Neutrophil (primary cell): ENCODE results near the gene SRGAP1.

Experiments used
- H3K27ac ChIP-seq: fragments of 200-600 bp; sonication (generic); 2 replicates; pipeline ENCODE4 v1.5.1; 2016; ENCODE audit warnings: mild to moderate bottlenecking, moderate library complexity
- H3K27me3 ChIP-seq: fragments of 200-600 bp; sonication (generic); 2 replicates; pipeline ENCODE4 v1.6.0; 2016; ENCODE audit warnings: mild to moderate bottlenecking
- H3K36me3 ChIP-seq: fragments of 200-600 bp; sonication (generic); 2 replicates; pipeline ENCODE4 v1.5.1; 2017
- H3K4me1 ChIP-seq, 2 experiments: fragments of 200-600 bp in 1 of 2; sonication (generic) in 1 of 2; 1 replicate in 1 of 2; 2 replicates in 1 of 2; pipeline versions ENCODE4 v1.5.1 to v1.6.1; 2013 to 2016; ENCODE audit warnings: low read depth in 1 of 2, low read length in 1 of 2, mild to moderate bottlenecking in 1 of 2, moderate library complexity in 1 of 2; ENCODE audit not compliant: control insufficient read depth in 1 of 2, insufficient read depth in 1 of 2
- H3K4me3 ChIP-seq, 2 experiments: fragments of 200-600 bp in 1 of 2; sonication (generic) in 1 of 2; 1 replicate in 1 of 2; 2 replicates in 1 of 2; pipeline ENCODE4 v1.5.1; 2013 to 2016; ENCODE audit warnings: low read depth in 1 of 2, low read length in 1 of 2, mild to moderate bottlenecking in 1 of 2, moderate library complexity in 1 of 2
- H3K9me3 ChIP-seq: fragments of 200-600 bp; sonication (generic); 2 replicates; pipeline ENCODE4 v1.5.1; 2016
- TF ChIP-seq, protein P1 (sequence below): fragments of 200-600 bp; sonication (generic); IDR thresholded peaks from 2 replicates; pipeline ENCODE4 v1.5.1; 2016; ENCODE audit warnings: antibody characterized with exemption

SRGAP1 gene

DNA sequence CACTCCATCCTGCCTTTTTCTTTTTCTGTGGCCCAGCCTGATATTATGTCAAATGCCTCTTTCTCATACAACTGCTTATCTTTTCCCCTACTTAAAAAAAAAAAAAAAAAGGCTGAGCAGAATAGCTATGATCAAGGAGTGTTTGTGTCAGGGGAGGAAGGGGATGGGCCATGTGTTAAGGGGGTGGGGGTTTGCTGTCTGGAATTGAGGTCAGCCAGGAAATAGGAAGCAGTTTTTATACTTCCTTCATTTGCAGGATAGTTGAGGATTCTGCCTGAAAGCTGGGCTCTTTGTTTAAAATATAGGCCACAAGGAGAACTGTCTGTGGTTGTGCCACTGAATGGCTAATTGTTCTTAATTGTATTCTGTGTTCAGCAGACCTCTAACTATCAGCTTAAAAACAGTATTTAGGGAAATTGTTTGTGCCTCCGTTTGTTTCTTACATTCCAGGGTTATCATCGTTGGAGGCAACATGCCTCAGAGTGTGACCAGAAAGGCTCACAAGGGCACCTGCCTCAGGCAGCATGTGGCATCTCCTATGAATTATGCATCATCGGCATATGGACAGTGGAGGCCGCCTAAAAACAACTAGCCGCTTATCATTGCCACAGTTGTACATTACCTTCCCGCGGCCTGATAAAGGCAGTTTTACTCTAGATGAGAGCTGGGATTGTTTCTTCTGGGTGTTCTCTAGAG, 96.0 kb downstream of the SRGAP1 start:
- Histone ChIP-seq H3K27me3 (no peaks in the 10 kb centered on the region), H3K4me1 (no peaks in the 10 kb centered on the region), H3K36me3 (no peaks in the 10 kb centered on the region), H3K27ac (no peak overlapping the region), H3K4me3 (no peak overlapping the region), H3K9me3 (no peaks in the 10 kb centered on the region)
- TF ChIP-seq, protein P1, sequence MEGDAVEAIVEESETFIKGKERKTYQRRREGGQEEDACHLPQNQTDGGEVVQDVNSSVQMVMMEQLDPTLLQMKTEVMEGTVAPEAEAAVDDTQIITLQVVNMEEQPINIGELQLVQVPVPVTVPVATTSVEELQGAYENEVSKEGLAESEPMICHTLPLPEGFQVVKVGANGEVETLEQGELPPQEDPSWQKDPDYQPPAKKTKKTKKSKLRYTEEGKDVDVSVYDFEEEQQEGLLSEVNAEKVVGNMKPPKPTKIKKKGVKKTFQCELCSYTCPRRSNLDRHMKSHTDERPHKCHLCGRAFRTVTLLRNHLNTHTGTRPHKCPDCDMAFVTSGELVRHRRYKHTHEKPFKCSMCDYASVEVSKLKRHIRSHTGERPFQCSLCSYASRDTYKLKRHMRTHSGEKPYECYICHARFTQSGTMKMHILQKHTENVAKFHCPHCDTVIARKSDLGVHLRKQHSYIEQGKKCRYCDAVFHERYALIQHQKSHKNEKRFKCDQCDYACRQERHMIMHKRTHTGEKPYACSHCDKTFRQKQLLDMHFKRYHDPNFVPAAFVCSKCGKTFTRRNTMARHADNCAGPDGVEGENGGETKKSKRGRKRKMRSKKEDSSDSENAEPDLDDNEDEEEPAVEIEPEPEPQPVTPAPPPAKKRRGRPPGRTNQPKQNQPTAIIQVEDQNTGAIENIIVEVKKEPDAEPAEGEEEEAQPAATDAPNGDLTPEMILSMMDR = no peak

DNA sequence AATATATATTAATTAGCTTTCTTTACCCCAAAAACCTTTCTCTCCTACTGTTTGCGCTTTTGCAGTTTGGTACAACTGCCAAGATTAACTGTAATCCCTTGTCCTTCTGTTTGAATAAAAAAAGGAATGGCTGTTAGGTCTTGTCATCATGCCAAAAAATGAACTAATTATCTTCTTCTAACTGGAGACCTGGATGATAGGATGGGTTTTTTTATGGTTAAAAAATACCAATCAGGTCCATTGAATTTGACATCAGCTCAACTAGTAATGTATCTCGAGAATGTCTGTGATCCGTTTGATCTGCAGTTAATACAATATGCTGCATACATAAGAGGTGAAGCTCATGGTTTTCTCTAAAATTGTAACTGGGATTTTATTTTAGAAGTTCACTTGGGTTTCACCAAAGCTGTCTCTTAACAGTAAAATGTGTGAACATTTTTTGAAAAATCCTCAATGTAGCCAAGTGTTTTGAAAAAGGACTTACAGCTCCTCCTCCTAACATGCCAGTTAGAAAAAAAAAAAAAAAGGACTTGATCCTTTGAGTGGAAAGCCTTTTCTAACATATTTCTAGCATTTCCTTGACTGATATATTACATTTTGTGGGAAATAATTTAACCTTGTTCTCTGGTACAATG, 96.8 kb downstream of the SRGAP1 start:
- H3K36me3 ChIP-seq = no peaks in the 10 kb centered on the region
- H3K4me3 ChIP-seq = no peak overlapping the region
- no peak overlapping the region for H3K27ac ChIP-seq
- H3K9me3 ChIP-seq = no peaks in the 10 kb centered on the region
- no peaks in the 10 kb centered on the region for H3K27me3 ChIP-seq
- H3K4me1 ChIP-seq = no peaks in the 10 kb centered on the region
- TF ChIP-seq, protein P1 = no peak

DNA sequence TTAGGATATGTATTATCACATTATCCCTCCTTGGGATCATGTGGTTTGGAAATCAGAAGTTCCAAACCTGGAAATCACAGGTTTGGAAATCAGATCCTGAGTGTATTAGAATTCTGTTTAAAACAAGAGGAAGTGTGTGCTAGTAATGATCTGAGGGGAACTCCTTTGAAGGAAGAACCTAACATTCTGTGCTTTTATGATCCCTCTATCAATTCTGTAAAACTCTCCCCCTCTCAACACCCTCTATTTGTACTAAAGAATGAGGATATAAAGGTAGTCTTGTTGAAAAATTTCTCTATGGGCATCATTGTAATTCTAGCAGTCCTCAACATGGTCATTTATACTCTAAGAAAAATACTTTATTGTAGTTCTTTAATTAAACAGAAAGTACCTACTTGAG, 97.4 kb downstream of the SRGAP1 start:
- H3K4me3 ChIP-seq = no peak overlapping the region
- TF ChIP-seq, protein P1 = no peak
- no peaks in the 10 kb centered on the region for H3K4me1 ChIP-seq
- no peaks in the 10 kb centered on the region for H3K36me3 ChIP-seq
- H3K27ac ChIP-seq = no peak overlapping the region
- H3K27me3 ChIP-seq = no peaks in the 10 kb centered on the region
- H3K9me3 ChIP-seq = no peaks in the 10 kb centered on the region

DNA sequence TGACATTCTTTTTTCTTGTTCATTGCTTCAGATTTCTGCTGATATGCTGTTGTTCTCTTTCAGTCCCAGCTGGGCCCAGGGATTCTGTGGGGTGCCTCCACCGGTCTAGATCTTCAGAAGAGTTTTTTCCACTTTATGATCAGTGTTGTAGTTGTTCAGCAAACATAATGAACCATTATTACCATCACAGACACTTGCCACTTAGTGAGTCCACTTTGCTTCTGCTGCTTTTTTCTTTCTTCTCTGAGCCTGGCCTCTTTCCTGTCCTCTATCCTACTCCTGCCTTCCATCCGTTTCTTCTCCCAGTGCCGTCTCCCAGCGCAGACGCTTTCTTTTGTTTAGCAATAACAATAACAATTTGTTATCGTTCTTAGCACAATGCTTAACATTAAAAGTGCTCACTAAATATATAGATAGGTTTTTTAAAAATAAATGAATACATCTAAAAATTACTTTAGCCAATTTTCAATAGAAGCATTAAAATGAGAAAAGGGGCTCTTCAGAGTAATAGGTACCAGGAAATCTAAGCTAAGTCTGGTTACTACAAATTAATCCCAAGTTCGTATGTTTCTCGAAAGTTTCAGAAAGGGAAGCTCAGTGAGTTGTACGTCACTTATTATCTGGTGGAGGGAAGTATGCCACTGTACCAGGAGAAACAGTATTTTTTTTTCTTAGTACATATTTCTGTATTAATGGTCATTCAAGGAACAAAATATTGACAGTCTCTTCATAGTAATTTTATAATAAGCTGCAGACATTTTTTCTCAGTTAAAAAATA, 98.2 kb downstream of the SRGAP1 start:
- no peaks in the 10 kb centered on the region for H3K27me3 ChIP-seq
- H3K9me3 ChIP-seq = no peaks in the 10 kb centered on the region
- H3K4me1 ChIP-seq = no peaks in the 10 kb centered on the region
- no peak overlapping the region for H3K4me3 ChIP-seq
- no peaks in the 10 kb centered on the region for H3K36me3 ChIP-seq
- TF ChIP-seq, protein P1 = no peak
- H3K27ac ChIP-seq = no peak overlapping the region

DNA sequence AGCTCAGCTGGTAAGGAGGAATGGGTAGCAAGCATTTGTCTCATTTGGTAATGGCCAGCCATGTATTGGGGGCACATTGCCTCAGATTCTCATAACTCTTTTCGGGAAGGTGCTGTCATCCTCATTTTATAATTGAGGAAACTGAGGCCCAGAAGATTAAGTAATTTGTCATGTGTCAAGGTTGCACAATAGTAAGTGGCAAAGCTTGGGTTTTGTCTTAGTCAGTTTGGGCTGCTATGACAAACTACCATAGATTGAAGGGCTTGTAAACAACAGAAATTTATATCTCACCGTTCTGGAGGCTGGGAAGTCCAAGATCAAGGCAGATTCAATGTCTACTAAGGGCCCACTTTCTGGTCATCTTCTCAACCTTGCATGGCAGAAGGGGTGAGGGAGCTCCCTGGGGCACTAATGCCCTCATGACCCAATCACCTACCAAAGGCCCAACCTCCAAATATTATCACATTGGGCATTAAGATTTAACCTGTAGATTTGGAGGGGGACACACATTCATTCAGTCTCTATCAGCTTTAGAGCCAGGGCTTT, 99.6 kb downstream of the SRGAP1 start:
- no peak overlapping the region for H3K27ac ChIP-seq
- no peaks in the 10 kb centered on the region for H3K9me3 ChIP-seq
- TF ChIP-seq, protein P1 = no peak
- no peaks in the 10 kb centered on the region for H3K4me1 ChIP-seq
- no peak overlapping the region for H3K4me3 ChIP-seq
- H3K36me3 ChIP-seq = no peaks in the 10 kb centered on the region
- H3K27me3 ChIP-seq = no peaks in the 10 kb centered on the region
